GM19023 (cell line): ENCODE data around the gene CIPC.

Experiments used
- ATAC-seq: cut with Tn5 transposase; IDR thresholded peaks from one replicate; pipeline ENCODE4 v1.9.1; 2021; ENCODE audit warnings: mild to moderate bottlenecking, moderate library complexity; ENCODE audit not compliant: unreplicated experiment

Gene CIPC

GRCh38 chr14:77144412-77145115 lies 46.5 kb downstream of the CIPC start:
- ATAC-seq: no peak

GRCh38 chr14:77145975-77146740 lies 48.1 kb downstream of the CIPC start:
- no peak for ATAC-seq

- no peak for ATAC-seq
These were observed 50.6 kb downstream of the CIPC start for GRCh38 chr14:77148510-77149231.

GRCh38 chr14:77151245-77151644 lies 53.2 kb downstream of the CIPC start:
- ATAC-seq: no peak

DNA sequence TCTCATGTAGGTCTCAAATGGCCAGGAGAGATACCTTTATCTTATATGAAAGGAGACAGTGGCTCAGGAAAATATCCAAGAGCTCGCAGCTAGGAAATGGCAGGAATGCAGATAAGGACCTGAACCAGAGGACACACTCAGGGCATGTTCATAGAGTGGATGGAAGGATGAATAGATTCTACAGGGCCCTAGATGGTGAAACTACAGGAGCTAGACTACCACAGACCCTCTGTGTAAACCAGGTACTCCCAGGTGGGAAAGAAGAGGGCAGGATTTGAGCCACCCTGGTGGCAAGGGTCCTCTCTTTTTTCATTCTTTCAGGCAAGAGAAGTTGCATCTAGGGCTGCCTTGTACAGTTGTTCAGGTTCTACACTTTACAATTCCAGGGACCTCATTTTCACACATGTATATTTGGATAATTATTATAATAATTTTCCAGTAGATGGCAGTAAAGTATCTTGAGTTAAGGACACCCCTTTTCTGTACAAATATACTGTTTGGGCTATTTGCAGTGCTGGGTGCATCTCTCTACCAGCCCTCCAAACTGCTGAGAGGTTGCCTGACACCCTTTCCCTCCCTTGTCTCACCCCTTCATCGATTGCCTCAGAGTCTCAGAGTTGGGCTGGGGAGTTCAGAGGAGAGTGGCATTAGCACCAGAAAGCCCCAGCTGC lies 54.0 kb downstream of the CIPC start:
- no peak for ATAC-seq

DNA sequence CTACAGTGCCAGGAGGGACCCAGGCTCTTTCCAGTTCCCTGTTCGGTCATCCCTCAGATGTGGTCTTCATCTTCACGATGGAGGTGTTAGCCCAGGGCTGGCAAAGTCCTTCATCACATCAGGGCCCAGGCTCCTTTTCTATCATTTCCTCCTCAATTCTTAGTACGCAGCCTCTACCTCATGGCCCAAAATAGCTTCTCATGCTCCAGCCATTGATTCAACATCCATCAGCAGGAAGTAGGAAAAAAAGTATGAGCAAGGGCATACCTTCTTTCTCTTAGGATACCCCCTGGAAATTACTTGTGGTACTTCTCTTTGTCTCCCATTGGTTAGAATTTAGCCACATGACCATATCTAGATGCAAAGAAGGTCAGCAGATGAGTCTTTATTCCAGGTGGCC lies 55.7 kb downstream of the CIPC start:
- no peak for ATAC-seq

- ATAC-seq: no peak
These were observed 56.4 kb downstream of the CIPC start for GRCh38 chr14:77154421-77154820.

DNA sequence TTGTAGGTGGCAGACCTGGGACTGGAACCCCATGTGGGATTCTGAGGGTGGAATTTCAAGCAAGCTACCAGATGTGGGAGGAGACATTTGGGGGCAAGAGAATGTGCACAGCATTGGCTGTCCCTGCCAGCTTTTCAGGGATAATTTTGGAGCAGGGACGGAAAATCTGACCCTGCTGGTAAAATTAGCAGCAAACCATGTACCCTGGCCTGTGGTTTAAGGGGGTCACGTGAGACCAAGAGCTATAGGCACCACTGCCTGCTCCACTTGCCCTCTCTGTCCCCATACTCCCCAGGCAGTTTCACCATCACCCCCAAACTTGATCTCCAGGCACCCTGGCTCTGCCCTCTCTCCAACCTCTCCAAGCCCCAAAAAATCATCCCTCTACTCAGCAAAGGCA lies 57.0 kb downstream of the CIPC start:
- no peak for ATAC-seq

- ATAC-seq: no peak
These were observed 59.7 kb downstream of the CIPC start for GRCh38 chr14:77157740-77158139.

DNA sequence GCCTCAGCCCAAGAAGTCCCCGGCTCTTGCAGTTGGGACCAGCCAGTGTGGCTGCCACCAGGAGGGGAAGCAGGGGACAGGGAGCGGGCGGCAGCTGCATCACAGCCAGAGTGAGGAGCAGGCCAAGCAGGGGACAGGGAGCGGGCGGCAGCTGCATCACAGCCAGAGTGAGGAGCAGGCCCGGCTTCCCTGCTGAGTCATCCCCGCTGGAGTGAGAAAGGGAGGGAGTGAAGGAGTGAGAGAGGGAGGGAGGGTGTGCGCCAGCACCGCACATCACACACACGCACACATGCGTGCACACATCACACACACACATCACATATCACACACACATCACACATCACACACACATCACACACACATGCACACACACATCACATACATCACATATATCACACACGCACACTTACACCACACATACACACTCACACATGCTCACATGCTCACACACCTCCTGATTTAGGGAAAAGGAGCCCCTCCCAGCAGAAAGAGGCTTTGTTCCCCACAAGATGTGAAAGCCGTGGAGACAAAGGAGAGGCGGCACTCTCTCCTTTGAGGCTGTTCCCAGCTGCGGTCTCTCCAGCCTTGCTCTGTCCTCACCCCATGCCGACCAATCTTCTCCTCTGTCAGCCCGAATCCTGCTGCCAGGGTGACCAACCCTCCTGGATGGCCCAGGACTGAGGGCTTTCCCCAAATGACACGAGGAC lies 60.3 kb downstream of the CIPC start:
- no peak for ATAC-seq

GRCh38 chr14:77158882-77159255 lies 60.8 kb downstream of the CIPC start:
- ATAC-seq: no peak

GRCh38 chr14:77161011-77161410 lies 63.0 kb downstream of the CIPC start:
- ATAC-seq: no peak
